GM19238 (cell line): ENCODE results near the gene CBL.
"Not testable (repeated sequence)": the region's sequence is repeated elsewhere in the genome, so short reads cannot be mapped to it uniquely, and the experiment has no call there.

Source experiments
- DNase-seq: peaks from one replicate; pipeline ENCODE4 v3.0.0; 2011; ENCODE audit warnings: low spot score; ENCODE audit not compliant: insufficient read length

CBL gene

DNA sequence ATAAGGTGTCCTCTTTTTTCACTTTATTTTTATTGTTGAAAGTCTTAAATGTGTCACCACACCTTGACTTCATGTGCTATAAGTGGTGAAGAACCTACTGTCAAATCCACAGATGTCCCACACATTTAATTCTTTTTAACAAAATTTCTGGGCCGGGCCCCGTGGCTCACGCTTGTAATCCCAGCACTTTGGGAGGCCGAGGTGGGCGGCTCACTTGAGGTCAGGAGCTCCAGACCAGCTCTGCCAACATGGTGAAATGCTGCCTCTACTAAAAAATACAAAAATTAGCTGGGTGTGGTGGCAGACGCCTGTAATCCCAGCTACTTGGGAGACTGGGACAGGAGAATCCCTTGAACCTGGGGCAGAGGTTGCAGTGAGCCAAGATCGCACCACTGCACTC lies 3.0 kb downstream of the CBL start:
- DNase-seq, result no peak

DNA sequence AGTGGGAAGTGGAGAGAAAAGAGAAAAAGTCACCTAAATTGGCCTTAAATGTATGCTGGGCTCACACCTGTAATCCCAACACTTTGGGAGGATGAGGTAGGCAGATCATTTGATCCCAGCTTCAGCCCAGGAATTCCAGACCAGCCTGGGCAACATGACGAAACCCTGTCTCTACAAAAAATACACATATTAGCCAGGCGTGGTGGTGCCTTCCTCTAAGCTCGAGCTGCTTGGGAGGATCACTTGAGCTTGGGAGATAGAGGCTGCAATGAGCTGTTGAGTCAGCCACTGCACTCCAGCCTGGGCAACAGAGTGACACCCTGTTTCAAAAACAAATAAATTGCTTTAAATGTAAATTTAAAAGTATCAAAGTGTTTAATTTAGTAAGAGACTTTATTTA lies 3.9 kb downstream of the CBL start:
- no peak for DNase-seq

DNA sequence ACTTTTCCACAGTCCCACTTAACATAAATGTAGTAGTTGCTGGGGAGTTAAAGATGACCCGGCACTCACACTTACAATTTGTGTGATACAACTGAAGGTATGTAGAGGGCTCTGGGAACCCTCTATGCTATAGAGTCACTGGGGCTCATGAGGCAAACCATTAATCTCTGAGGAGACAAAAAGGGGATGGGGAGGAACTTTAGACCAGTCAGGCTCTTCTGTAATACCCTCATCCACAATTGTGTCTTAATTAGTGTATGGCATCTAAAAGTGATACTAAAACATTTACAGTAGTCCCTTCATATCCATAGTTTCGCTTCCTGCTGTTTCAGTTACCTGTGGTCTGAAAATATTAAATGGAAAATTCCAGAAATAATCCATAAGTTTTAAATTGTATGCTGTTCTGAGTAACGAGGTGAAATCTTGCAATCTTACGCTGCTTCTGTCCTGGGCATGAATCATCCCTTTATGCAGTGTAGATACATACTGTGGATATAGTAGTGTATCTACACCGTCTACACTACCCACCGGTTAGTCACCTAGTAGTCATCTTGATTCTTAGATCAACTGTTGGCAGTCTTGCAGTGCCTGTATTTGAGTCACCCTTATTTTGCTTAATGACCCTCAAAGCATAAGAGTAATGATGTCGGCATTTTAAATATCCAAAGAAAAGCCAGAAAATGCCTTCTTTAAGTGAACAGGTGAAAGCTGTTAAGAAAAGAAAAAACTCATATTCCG lies 12.2 kb downstream of the CBL start:
- DNase-seq, result no peak

GRCh38 chr11:119222308-119222707 lies 16.2 kb downstream of the CBL start:
- no peak for DNase-seq

DNA sequence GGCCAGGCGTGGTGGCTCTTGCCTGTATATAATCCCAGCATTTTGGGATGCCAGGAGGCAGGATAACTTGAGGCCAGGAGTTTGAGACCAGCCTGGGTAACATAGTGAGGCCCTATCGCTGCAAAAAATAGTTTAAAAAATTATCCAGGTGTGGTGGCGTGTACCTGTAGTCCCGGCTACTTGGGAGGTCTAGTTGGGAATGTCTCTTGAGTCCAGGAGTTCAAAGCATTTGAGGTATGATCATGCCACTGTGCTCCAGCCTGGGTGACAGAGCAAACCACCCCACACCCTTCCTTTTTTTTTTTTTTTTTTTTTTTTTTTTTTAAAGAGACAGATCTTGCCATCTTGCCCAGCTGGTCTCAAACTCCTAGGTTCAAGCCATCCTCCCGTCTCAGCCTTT lies 16.8 kb downstream of the CBL start:
- no peak for DNase-seq

DNA sequence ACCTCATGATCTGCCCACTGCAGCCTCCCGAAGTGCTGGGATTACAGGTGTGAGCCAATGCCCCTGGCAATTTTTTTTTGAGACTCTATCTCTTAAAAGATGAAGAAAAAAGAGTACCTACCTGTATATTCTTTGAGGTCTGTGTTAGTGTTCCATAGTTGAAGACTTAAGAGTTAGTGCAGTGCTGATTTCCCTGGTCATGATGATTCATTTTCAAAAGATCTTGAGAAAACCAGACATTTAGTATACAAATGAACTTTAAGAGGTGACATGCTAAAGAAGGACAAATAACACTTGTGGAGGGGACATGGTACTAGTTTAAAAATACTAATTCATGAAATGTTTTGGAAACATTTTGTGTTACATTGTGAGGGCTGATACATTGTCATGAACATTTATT lies 17.7 kb downstream of the CBL start:
- DNase-seq, result no peak

- DNase-seq, result not testable (repeated sequence)
These were observed 22.6 kb downstream of the CBL start for GRCh38 chr11:119228535-119229287.

DNA sequence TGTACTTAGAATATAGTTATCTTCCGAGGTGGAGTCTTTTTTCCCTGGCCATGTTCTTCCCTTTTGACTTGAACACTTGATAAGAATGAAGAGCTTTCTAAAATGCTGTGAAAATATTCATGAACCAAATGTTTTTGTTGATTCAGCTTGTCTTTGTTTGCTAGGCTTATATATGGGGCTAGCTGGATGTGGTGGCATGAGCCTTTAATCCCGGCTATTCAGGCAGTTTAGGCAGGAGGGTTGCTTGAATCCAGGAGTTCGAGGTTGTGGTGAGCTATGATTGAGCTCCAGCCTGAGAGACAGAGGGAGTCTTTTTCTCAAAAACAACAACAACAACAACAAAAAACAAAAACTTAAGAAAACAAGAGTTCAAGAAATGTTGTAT lies 23.1 kb downstream of the CBL start:
- DNase-seq, result no peak

GRCh38 chr11:119229741-119230140 lies 23.6 kb downstream of the CBL start:
- DNase-seq, result no peak

- DNase-seq, result no peak
These were observed 30.4 kb downstream of the CBL start for GRCh38 chr11:119236490-119236889.

GRCh38 chr11:119236891-119237290 lies 30.8 kb downstream of the CBL start:
- no peak for DNase-seq

DNA sequence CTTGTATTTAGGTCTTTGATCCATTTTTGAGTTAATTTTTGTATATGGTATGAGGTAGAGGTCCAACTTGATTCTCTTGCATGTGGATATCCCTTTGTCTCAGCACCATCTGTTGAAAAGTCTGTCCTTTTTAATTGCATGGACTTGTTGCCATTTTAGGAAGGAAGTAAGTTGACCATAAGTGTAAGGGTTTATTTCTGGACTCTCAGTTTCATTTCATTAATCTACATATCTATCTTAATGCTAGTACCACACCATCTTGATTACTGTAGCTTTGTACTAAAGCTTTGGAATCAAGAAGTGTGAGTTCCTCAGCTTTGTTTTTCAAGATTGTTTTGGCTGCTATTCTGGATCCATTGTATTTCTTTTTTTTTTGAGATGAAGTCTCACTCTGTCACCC lies 31.4 kb downstream of the CBL start:
- DNase-seq, result no peak

GRCh38 chr11:119248750-119249670 lies 42.9 kb downstream of the CBL start:
- no peak for DNase-seq

DNA sequence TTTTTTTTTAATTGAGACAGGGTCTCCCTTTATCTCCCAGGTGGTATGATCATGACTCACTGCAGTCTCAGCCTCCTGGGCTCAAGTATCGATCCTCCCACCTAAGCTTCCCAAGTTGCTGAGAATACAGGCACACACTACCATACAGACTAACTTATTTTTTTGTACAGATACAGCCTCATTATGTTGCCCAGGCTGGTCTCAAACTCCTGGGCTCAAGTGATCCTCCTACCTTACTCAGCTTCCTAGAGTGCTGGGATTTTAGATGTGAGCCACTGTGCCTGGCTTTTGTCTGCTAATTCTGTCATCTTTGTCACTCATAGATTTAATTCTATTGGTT lies 43.5 kb downstream of the CBL start:
- no peak for DNase-seq

- no peak for DNase-seq
These were observed 45.0 kb downstream of the CBL start for GRCh38 chr11:119251114-119251513.

DNA sequence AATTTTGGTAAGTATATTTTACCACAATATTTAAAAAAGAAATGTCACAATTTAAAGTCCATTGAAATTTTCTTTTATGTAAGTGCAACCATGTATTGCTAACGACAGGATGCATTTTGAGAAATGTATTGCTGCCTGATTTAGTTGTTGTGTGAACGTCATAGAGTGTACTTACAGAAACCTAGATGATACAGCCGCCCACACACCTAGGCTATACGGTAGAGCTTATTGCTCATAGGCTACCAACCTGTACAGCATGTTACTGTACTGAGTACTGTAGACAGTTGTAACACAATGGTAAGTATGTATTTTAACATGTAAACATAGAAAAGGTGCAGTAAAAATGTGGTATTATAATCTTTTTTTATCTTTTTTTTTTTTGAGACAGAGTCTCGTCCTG lies 48.1 kb downstream of the CBL start:
- DNase-seq, result no peak

DNA sequence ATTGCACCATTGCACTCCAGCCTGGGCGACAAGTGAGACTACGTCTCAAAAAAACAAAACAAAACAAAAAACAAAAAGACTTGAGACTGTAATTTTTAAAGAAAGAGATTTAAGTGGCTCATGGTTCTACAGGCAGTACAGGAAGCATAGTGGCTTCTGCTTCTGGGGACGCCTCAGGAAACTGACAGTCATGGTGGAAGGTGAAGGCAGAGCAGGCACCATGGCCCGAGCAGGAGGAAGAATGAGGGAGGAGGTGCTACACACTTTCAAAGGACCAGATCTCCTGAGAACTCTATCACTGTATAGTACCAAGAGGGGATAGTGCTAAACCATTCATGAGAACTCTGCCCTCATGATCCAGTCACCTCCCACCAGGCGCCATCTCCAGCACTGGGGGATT lies 52.0 kb downstream of the CBL start:
- DNase-seq, result no peak

GRCh38 chr11:119258983-119259382 lies 52.8 kb downstream of the CBL start:
- DNase-seq, result no peak

GRCh38 chr11:119262668-119263351 lies 56.7 kb downstream of the CBL start:
- no peak for DNase-seq

DNA sequence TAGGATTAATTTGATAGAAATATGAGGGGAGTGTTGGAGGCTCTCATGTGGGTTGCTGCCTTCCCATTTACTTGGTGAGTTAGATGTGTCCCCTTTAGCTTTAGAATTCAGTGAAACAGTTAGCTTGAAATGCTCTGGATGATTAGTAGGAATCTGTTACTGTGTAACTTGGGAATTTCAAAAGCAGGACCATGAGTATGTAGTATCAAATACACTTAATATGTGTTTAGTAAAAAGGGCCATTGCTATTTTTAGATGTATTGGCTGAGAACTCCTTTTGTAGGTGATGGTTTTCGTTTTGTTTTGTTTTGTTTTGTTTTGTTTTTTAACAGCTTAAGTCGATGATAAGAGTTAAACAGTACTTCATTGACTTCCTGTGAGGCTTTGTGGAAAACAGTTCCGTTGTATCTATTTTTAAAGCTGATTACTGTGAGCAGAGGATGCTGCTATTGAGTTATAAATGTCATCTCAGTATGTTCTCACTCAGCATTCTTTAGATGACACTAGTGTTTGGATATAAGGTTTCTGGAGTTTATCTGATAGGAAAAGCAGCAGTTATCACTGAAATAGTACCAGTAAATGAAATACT lies 57.3 kb downstream of the CBL start:
- DNase-seq, result no peak

DNA sequence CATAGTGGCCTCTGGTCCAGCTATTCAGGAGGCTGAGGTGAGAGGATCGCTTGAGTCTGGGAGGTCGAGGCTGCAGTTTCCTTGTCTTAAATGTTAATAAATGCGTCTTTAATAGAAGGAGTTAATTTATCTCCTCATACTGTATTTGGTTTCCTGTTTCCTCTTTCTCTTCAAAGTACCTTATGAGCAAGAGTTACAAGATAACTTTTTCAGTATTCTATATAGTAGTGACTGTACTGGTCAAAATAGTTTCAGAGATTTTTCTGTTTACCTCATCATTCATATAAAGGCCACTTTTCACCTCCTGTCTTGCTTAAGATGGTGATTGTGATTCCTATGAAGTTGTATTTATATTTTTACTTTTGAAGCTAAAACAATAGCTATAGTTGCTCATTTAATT lies 59.9 kb downstream of the CBL start:
- no peak for DNase-seq
